HPDE6-E6E7 (cell line): ENCODE measurements around the gene TRABD2B.

ENCODE experiments used
- DNase-seq: peaks from one replicate; pipeline ENCODE4 v3.0.0; 2011; ENCODE audit warnings: missing footprints; ENCODE audit errors: extremely low spot score

The TRABD2B gene

GRCh38 chr1:47935856-47936255 lies 61.3 kb downstream of the TRABD2B start:
- no peak for DNase-seq

- no peak for DNase-seq
These were observed 62.0 kb downstream of the TRABD2B start for GRCh38 chr1:47935163-47935562.

GRCh38 chr1:47934243-47934805 lies 62.9 kb downstream of the TRABD2B start:
- DNase-seq = no peak

- DNase-seq = no peak
These were observed 64.4 kb downstream of the TRABD2B start for GRCh38 chr1:47932743-47933142.

- no peak for DNase-seq
These were observed 65.8 kb downstream of the TRABD2B start for GRCh38 chr1:47931395-47931794.

- DNase-seq = no peak
These were observed 66.9 kb downstream of the TRABD2B start for GRCh38 chr1:47930210-47930840.

GRCh38 chr1:47927165-47927564 lies 70.0 kb downstream of the TRABD2B start:
- no peak for DNase-seq

- DNase-seq = no peak
These were observed 70.7 kb downstream of the TRABD2B start for GRCh38 chr1:47926461-47926999.

GRCh38 chr1:47924270-47925048 lies 72.7 kb downstream of the TRABD2B start:
- DNase-seq = no peak

- DNase-seq = no peak
These were observed 75.2 kb downstream of the TRABD2B start for GRCh38 chr1:47921935-47922415.

- DNase-seq = no peak
These were observed 77.9 kb downstream of the TRABD2B start for GRCh38 chr1:47919113-47919833.

- DNase-seq = no peak
These were observed 78.8 kb downstream of the TRABD2B start for GRCh38 chr1:47918257-47918867.

GRCh38 chr1:47917687-47918086 lies 79.5 kb downstream of the TRABD2B start:
- no peak for DNase-seq

- DNase-seq = no peak
These were observed 81.4 kb downstream of the TRABD2B start for GRCh38 chr1:47915677-47916353.

GRCh38 chr1:47914952-47915676 lies 82.1 kb downstream of the TRABD2B start:
- no peak for DNase-seq

GRCh38 chr1:47914218-47914938 lies 82.8 kb downstream of the TRABD2B start:
- no peak for DNase-seq

GRCh38 chr1:47913225-47913823 lies 83.9 kb downstream of the TRABD2B start:
- DNase-seq = no peak

GRCh38 chr1:47912756-47913155 lies 84.4 kb downstream of the TRABD2B start:
- DNase-seq = no peak

- DNase-seq = no peak
These were observed 85.3 kb downstream of the TRABD2B start for GRCh38 chr1:47911892-47912291.
